ENCODE measurements around the gene S100A16. TPM values are rescaled to one million over a fixed set of nuclear protein-coding genes. Genes with fewer than 3 reads are reported as not detected.

The S100A16 gene
- total and polyA plus RNA-seq, 9 of the 15 experiments (the other 6 are each of a cell fraction or from before 2014, with no cell fraction given) = 1.6 to 6.9 (median 4.3) TPM

DNA sequence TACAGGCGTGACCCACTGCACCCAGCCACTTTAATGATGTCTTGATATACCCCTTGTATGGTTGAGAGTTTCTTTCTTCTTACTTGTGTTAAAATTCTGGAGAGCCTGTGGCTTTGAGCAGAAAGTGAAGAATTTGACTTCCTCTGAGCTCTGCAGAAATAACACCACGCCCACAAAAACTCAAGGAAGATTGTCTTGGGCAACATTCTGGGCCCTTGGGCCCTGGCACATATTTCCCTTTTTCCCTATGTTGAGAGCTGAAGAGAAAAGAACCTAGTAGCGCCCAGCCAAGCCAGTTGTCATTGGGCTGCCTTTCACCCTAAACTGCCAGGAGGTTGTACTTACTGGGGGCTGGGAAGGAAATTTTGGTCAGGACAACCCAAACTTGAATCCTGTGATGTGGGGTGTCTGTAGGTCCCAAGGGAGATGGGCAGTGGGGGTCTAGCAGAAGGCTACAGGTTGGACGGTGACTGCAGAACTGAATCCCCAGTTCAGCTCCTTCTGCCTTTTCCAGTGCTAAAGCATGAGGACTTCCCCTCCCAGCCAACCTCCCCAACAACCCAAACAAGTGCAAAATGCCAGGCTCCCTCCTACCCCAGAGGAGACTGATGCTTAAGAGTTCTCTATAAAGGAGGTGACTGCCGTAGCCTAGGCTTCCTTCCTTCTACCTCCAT, 33.9 kb upstream of the S100A16 start:
- no peak overlapping the region for H3K4me2 ChIP-seq (ENCODE audit: insufficient read depth, low read length)
- ChIA-PET CTCF (ENCODE audit: low intra/inter-chr PET ratio) (no interaction called here), POLR2A (interaction anchor here (0.8 to 14.7 kb wide), 6 partner anchors 8 to 18 kb away, joined by 3 to 205 read pairs (median 4); partner anchors contain the start of genes CHTOP and SNAPIN)
- peaks cover 14% of the 10 kb centered on the region in 2 experiments for H3K4me1 ChIP-seq (replicated peaks in 1 of 2; ENCODE audit: control insufficient read depth in 2 of 2, insufficient read depth in 2 of 2, low read length in 2 of 2)
- TF ChIP-seq ATF1 (CRISPR knock-in tag; IDR thresholded peaks at IDR 0.05) = no peak
- TF ChIP-seq ATF1 (tag; IDR thresholded peaks at IDR 0.05) = no peak
- peak; percentile 25 for TF ChIP-seq EWSR1 (IDR thresholded peaks at IDR 0.05; ENCODE audit: borderline replicate concordance, low read depth, partially characterized antibody)
- intact Hi-C loops (cut with micrococcal nuclease) (no loop called here), in situ Hi-C loops (cut with MboI) (no loop called here)
- no peak overlapping the region for H2AFZ ChIP-seq (ENCODE audit: low read depth, low read length)
- DNase-seq (ENCODE audit: extremely low read depth in 1 of 4, low spot score in 3 of 4) = no peak
- no peak overlapping the region for H3K4me3 ChIP-seq
- 80% methylated on average over 4 of the region's 5 CpGs for WGBS (ENCODE audit: insufficient coverage, low coverage, missing lambda C conversion rate)
- H3K27ac ChIP-seq (ENCODE audit: extremely low read depth, low read depth, low read length) = no peak overlapping the region
- H3K9me1 ChIP-seq (ENCODE audit: control insufficient read depth, insufficient read depth, low read length) = no peaks in the 10 kb centered on the region
- no peaks in the 10 kb centered on the region for H3K9me3 ChIP-seq (replicated peaks; ENCODE audit: control insufficient read depth, insufficient read depth, low read depth, low read length)
- peak; percentile 40 for FAIRE-seq
- peak; percentile 32 for ATAC-seq
- H4K20me1 ChIP-seq (replicated peaks; ENCODE audit: control insufficient read depth, insufficient read depth, low read length) = no peaks in the 10 kb centered on the region
- H3K36me3 ChIP-seq (ENCODE audit: control insufficient read depth, insufficient read depth, low read length) = peaks cover 54% of the 10 kb centered on the region
- TSS peak; percentile 1 for BruUV-seq (replicated peaks)
- H3K79me2 ChIP-seq (ENCODE audit: control insufficient read depth, insufficient read depth, low read length) = no peaks in the 10 kb centered on the region
- H3K9ac ChIP-seq (ENCODE audit: insufficient read depth in 1 of 2, low read depth in 2 of 2, low read length in 2 of 2) = no peak overlapping the region
- H3K27me3 ChIP-seq (ENCODE audit: control insufficient read depth in 2 of 2, insufficient read depth in 2 of 2, low read length in 2 of 2) = no peaks in the 10 kb centered on the region

DNA sequence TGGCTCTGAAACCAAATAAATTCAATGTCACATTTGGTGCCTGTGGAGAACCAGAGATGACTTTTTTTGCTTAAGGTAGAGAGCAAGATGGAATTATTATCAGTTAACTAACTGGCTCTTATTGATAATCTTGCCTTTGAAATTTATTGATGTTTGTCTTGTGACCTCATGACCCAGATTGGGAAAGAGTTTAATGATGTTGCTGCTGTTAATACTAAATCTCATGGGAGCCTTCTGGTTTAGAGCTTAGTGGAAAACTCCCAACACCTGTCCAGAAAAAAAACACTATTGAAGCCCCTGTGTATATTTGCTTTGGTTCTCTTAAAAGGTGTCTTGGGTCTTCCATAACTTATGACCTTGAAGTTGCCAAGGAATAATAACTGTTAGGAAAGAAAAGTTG, 30.9 kb upstream of the S100A16 start:
- POLR2A ChIA-PET = interaction anchor here (0.6 to 14.7 kb wide), 6 partner anchors 5 to 302 kb away, joined by 3 to 205 read pairs (median 10); partner anchors contain the start of genes CHTOP and SNAPIN
- FAIRE-seq (no peak), DNase-seq (ENCODE audit: extremely low read depth in 1 of 4, low spot score in 3 of 4) (no peak), ATAC-seq (no peak)
- TF ChIP-seq TEAD1 (CRISPR knock-in tag; IDR thresholded peaks at IDR 0.05) = no peak
- TF ChIP-seq CCAR2 (IDR thresholded peaks at IDR 0.05; ENCODE audit: low read depth, low read length) = no peak
- no peak for TF ChIP-seq MECOM (CRISPR knock-in tag; IDR thresholded peaks at IDR 0.05)
- TF ChIP-seq ZNF445 (CRISPR knock-in tag; IDR thresholded peaks at IDR 0.05; ENCODE audit: low read depth) = no peak
- TF ChIP-seq BRD9 (IDR thresholded peaks at IDR 0.05; ENCODE audit: low read depth, partially characterized antibody) = no peak
- TF ChIP-seq RHOXF2B (CRISPR knock-in tag; conservative IDR thresholded peaks at IDR 0.05) = no peak
- no peak for TF ChIP-seq RBM39 (optimal IDR thresholded peaks at IDR 0.05; ENCODE audit: low read depth, low read length)
- no peak for TF ChIP-seq NELFE (IDR thresholded peaks at IDR 0.05; ENCODE audit: insufficient read depth, insufficient read length)
- TF ChIP-seq, protein P1, sequence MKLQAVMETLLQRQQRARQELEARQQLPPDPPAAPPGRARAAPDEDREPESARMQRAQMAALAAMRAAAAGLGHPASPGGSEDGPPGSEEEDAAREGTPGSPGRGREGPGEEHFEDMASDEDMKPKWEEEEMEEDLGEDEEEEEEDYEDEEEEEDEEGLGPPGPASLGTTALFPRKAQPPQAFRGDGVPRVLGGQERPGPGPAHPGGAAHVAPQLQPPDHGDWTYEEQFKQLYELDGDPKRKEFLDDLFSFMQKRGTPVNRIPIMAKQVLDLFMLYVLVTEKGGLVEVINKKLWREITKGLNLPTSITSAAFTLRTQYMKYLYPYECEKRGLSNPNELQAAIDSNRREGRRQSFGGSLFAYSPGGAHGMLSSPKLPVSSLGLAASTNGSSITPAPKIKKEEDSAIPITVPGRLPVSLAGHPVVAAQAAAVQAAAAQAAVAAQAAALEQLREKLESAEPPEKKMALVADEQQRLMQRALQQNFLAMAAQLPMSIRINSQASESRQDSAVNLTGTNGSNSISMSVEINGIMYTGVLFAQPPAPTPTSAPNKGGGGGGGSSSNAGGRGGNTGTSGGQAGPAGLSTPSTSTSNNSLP (IDR thresholded peaks at IDR 0.05; ENCODE audit: borderline replicate concordance, low read depth, low read length) = no peak
- no peak for TF ChIP-seq ZNF12 (CRISPR knock-in tag; IDR thresholded peaks at IDR 0.05)
- intact Hi-C loops (cut with micrococcal nuclease) = no loop called here
- peaks cover 8 to 9% of the 10 kb centered on the region in 2 experiments; a peak in 3 of 5 replicates for H3K4me1 ChIP-seq (replicated peaks in 1 of 2; ENCODE audit: control insufficient read depth in 2 of 2, insufficient read depth in 2 of 2, low read length in 2 of 2)
- H3K9me1 ChIP-seq (ENCODE audit: control insufficient read depth, insufficient read depth, low read length) = no peaks in the 10 kb centered on the region
- no peak overlapping the region for H3K4me2 ChIP-seq (ENCODE audit: insufficient read depth, low read length)
- BruUV-seq (replicated peaks) = no TSS peak
- peaks cover 12% of the 10 kb centered on the region; the same call in 2 of the 3 replicates for H3K79me2 ChIP-seq (ENCODE audit: control insufficient read depth, insufficient read depth, low read length)
- CTCF ChIA-PET (ENCODE audit: low intra/inter-chr PET ratio) = no interaction called here
- peaks cover 84% of the 10 kb centered on the region for H3K36me3 ChIP-seq (ENCODE audit: control insufficient read depth, insufficient read depth, low read length)
- in situ Hi-C loops (cut with MboI) = no loop called here
- no peak overlapping the region for H3K9ac ChIP-seq (ENCODE audit: insufficient read depth in 1 of 2, low read depth in 2 of 2, low read length in 2 of 2)
- H3K9me3 ChIP-seq (replicated peaks; ENCODE audit: control insufficient read depth, insufficient read depth, low read depth, low read length) = no peaks in the 10 kb centered on the region
- no peak overlapping the region for H2AFZ ChIP-seq (ENCODE audit: low read depth, low read length)
- H3K27ac ChIP-seq (ENCODE audit: extremely low read depth, low read depth, low read length) = no peak overlapping the region
- no peaks in the 10 kb centered on the region for H4K20me1 ChIP-seq (replicated peaks; ENCODE audit: control insufficient read depth, insufficient read depth, low read length)
- no peak overlapping the region for H3K4me3 ChIP-seq
- H3K27me3 ChIP-seq (ENCODE audit: control insufficient read depth in 2 of 2, insufficient read depth in 2 of 2, low read length in 2 of 2) = no peaks in the 10 kb centered on the region

Data from K562 (cell line).